Measurements from ENCODE around the gene ERC1. TPM values are rescaled to one million over a fixed set of nuclear protein-coding genes. Genes with fewer than 3 reads are reported as not detected.

The ERC1 gene
- total and polyA plus RNA-seq, 9 of the 15 experiments (the other 6 are each of a cell fraction or from before 2014, with no cell fraction given): 0.74 to 11.8 (median 4.8) TPM

DNA sequence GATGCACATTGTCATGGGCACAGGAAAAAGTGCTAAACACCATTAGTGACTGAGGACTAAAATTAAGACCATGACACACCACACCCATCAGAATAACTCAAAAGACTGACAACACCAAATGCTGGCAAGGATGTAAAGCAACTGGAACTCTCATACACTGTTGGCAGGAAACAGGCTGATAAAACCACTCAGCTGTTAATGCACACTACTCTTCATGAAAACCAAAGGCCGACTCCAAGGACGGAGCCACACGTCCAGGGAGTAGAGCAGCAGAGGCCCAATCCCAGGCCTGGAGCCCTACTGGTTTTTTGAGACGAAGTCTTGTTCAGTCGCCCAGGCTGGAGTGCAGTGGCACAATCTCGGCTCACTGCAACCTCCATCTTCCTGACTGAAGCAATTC, 48.0 kb upstream of the ERC1 start (continued):
- TF ChIP-seq ZNF41 (CRISPR knock-in tag; conservative IDR thresholded peaks at IDR 0.05) (no peak), POLR2AphosphoS5 (IDR thresholded peaks at IDR 0.05; ENCODE audit: control insufficient read depth, insufficient read depth, low read depth, low read length) (no peak), THRAP3 (IDR thresholded peaks at IDR 0.05; ENCODE audit: borderline replicate concordance) (no peak), KHSRP (IDR thresholded peaks at IDR 0.05) (no peak), ZNF165 (CRISPR knock-in tag; IDR thresholded peaks at IDR 0.05; ENCODE audit: borderline replicate concordance) (no peak)
- TF ChIP-seq, protein P1, sequence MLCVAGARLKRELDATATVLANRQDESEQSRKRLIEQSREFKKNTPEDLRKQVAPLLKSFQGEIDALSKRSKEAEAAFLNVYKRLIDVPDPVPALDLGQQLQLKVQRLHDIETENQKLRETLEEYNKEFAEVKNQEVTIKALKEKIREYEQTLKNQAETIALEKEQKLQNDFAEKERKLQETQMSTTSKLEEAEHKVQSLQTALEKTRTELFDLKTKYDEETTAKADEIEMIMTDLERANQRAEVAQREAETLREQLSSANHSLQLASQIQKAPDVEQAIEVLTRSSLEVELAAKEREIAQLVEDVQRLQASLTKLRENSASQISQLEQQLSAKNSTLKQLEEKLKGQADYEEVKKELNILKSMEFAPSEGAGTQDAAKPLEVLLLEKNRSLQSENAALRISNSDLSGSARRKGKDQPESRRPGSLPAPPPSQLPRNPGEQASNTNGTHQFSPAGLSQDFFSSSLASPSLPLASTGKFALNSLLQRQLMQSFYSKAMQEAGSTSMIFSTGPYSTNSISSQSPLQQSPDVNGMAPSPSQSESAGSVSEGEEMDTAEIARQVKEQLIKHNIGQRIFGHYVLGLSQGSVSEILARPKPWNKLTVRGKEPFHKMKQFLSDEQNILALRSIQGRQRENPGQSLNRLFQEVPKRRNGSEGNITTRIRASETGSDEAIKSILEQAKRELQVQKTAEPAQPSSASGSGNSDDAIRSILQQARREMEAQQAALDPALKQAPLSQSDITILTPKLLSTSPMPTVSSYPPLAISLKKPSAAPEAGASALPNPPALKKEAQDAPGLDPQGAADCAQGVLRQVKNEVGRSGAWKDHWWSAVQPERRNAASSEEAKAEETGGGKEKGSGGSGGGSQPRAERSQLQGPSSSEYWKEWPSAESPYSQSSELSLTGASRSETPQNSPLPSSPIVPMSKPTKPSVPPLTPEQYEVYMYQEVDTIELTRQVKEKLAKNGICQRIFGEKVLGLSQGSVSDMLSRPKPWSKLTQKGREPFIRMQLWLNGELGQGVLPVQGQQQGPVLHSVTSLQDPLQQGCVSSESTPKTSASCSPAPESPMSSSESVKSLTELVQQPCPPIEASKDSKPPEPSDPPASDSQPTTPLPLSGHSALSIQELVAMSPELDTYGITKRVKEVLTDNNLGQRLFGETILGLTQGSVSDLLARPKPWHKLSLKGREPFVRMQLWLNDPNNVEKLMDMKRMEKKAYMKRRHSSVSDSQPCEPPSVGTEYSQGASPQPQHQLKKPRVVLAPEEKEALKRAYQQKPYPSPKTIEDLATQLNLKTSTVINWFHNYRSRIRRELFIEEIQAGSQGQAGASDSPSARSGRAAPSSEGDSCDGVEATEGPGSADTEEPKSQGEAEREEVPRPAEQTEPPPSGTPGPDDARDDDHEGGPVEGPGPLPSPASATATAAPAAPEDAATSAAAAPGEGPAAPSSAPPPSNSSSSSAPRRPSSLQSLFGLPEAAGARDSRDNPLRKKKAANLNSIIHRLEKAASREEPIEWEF (CRISPR knock-in tag; IDR thresholded peaks at IDR 0.05): no peak
- TF ChIP-seq, protein P2, sequence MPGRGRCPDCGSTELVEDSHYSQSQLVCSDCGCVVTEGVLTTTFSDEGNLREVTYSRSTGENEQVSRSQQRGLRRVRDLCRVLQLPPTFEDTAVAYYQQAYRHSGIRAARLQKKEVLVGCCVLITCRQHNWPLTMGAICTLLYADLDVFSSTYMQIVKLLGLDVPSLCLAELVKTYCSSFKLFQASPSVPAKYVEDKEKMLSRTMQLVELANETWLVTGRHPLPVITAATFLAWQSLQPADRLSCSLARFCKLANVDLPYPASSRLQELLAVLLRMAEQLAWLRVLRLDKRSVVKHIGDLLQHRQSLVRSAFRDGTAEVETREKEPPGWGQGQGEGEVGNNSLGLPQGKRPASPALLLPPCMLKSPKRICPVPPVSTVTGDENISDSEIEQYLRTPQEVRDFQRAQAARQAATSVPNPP (IDR thresholded peaks at IDR 0.05; ENCODE audit: borderline replicate concordance, insufficient read depth, insufficient read length): no peak
- TF ChIP-seq, protein P3, sequence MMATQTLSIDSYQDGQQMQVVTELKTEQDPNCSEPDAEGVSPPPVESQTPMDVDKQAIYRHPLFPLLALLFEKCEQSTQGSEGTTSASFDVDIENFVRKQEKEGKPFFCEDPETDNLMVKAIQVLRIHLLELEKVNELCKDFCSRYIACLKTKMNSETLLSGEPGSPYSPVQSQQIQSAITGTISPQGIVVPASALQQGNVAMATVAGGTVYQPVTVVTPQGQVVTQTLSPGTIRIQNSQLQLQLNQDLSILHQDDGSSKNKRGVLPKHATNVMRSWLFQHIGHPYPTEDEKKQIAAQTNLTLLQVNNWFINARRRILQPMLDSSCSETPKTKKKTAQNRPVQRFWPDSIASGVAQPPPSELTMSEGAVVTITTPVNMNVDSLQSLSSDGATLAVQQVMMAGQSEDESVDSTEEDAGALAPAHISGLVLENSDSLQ (IDR thresholded peaks at IDR 0.05): no peak

Data from K562 (cell line).